Measurements from ENCODE around the gene SSTR1. TPM values are rescaled to one million over a fixed set of nuclear protein-coding genes. Genes with fewer than 3 reads are reported as not detected.

SSTR1 gene
- total and polyA plus RNA-seq, 9 donors, result under 0.01 to 0.94 (median 0.28) TPM

GRCh38 chr14:38202444-38203191, 5.1 kb upstream of the SSTR1 start:
- no peak overlapping the region for H3K27ac ChIP-seq (ENCODE audit: low read length)
- WGBS (ENCODE audit: insufficient coverage), result no CpG with 5 or more reads among the region's 5 CpGs
- peaks cover 4% of the 10 kb centered on the region for H3K27me3 ChIP-seq (ENCODE audit: control insufficient read depth, insufficient read depth, low read length)
- H3K36me3 ChIP-seq (ENCODE audit: control insufficient read depth, insufficient read depth, low read length), result no peaks in the 10 kb centered on the region
- no peaks in the 10 kb centered on the region for H3K9me3 ChIP-seq (replicated peaks; ENCODE audit: control insufficient read depth, low read depth, low read length)
- no peaks in the 10 kb centered on the region for H3K4me1 ChIP-seq (ENCODE audit: control insufficient read depth, insufficient read depth, low read length)
- no peak overlapping the region for H3K4me3 ChIP-seq (ENCODE audit: low read length)
- no peak for DNase-seq

DNA sequence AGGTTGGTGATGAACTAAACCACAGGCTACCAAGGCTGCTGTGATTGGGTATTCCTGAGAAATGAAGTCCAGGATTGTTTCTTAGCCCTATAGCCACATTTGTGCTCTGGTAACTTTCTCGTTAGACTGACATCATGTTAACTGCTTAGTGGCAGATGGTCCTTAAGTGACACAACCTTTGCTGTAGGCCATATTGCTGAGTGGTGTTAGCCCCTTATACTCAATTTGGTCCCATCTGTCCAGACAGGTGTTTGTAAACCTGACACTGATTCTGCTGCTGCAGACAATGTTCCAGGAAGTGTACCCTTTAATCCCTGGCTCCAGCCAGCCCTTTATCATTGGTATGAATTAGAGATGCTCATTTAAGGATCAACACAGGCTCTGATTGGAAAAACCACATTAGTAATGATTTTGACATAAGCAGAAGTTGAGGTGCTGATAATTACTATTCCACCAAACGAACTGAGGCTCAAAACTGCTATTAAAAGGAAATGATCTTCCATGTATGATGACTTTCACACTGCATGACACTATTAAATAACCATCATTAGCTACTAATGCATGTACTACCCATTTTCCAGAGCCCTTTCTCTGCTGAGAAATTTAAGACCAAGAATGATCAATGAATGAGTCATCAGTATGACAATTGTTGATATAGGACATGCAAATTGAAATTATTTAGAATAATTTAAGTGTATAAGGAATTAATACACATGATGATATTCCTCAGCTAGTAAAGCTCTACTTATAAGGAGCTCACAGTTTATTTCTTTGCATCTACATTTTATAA, 3.6 kb upstream of the SSTR1 start:
- Histone ChIP-seq H3K4me3 (ENCODE audit: low read length) (no peak overlapping the region), H3K36me3 (ENCODE audit: control insufficient read depth, insufficient read depth, low read length) (no peaks in the 10 kb centered on the region), H3K27me3 (ENCODE audit: control insufficient read depth, insufficient read depth, low read length) (peaks cover 19% of the 10 kb centered on the region), H3K27ac (ENCODE audit: low read length) (no peak overlapping the region), H3K9me3 (replicated peaks; ENCODE audit: control insufficient read depth, low read depth, low read length) (no peaks in the 10 kb centered on the region), H3K4me1 (ENCODE audit: control insufficient read depth, insufficient read depth, low read length) (peaks cover 13% of the 10 kb centered on the region)
- WGBS (ENCODE audit: insufficient coverage), result 33% methylated on average over 1 of the region's 2 CpGs
- no peak for DNase-seq

- no peak overlapping the region for H3K27ac ChIP-seq (ENCODE audit: low read length)
- no peaks in the 10 kb centered on the region for H3K36me3 ChIP-seq (ENCODE audit: control insufficient read depth, insufficient read depth, low read length)
- H3K4me3 ChIP-seq (ENCODE audit: low read length), result no peak overlapping the region
- no peak for DNase-seq
- H3K27me3 ChIP-seq (ENCODE audit: control insufficient read depth, insufficient read depth, low read length), result peaks cover 25% of the 10 kb centered on the region
- H3K4me1 ChIP-seq (ENCODE audit: control insufficient read depth, insufficient read depth, low read length), result peaks cover 19% of the 10 kb centered on the region
- no peaks in the 10 kb centered on the region for H3K9me3 ChIP-seq (replicated peaks; ENCODE audit: control insufficient read depth, low read depth, low read length)
Observed at GRCh38 chr14:38204719-38205115, 3.0 kb upstream of the SSTR1 start.

DNA sequence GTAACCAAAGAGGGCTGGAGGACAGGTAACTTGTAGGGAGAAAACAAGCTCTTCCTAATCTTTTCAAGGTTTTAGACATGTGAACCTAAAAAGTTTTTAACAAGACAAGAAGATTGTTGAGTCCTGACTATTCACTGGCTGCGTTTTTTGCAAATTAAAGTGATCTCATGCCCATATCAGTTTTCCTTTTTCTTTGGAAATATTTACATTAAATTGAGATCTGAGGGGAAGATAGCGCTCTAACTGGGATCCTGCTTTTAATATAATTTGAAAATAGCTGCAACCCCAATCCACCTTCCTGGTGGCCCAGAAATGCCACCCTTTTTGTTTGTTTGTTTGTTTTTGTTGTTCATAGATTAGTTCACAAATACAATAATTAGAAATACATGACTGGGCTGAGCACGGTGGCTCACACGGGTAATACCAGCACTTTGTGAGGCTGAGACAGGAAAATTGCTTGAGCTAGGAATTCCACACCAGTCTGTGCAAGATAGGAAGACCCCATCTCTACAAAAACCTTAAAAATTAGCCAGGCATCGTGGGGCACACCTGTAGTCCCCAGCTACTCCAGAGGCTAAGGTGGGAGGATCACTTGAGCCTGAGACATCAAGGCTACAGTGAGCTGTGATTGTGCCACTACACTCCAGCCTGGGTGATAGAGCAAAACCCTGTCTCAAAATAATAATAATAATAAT, 2.4 kb upstream of the SSTR1 start:
- DNase-seq, result no peak
- Histone ChIP-seq H3K4me1 (ENCODE audit: control insufficient read depth, insufficient read depth, low read length) (peaks cover 24% of the 10 kb centered on the region), H3K27ac (ENCODE audit: low read length) (no peak overlapping the region), H3K36me3 (ENCODE audit: control insufficient read depth, insufficient read depth, low read length) (no peaks in the 10 kb centered on the region), H3K9me3 (replicated peaks; ENCODE audit: control insufficient read depth, low read depth, low read length) (no peaks in the 10 kb centered on the region), H3K4me3 (ENCODE audit: low read length) (no peak overlapping the region), H3K27me3 (ENCODE audit: control insufficient read depth, insufficient read depth, low read length) (peaks cover 31% of the 10 kb centered on the region)
- whole genome bisulfite sequencing (ENCODE audit: insufficient coverage), result no CpG with 5 or more reads among the region's 5 CpGs

- DNase-seq, result no peak
- Histone ChIP-seq H3K9me3 (replicated peaks; ENCODE audit: control insufficient read depth, low read depth, low read length) (no peaks in the 10 kb centered on the region), H3K4me3 (ENCODE audit: low read length) (no peak overlapping the region), H3K27ac (ENCODE audit: low read length) (no peak overlapping the region), H3K36me3 (ENCODE audit: control insufficient read depth, insufficient read depth, low read length) (no peaks in the 10 kb centered on the region), H3K27me3 (ENCODE audit: control insufficient read depth, insufficient read depth, low read length) (peaks cover 39% of the 10 kb centered on the region), H3K4me1 (ENCODE audit: control insufficient read depth, insufficient read depth, low read length) (peaks cover 27% of the 10 kb centered on the region)
- WGBS (ENCODE audit: insufficient coverage), result 100% methylated on average over 1 of the region's 5 CpGs
Observed at GRCh38 chr14:38205949-38206665, 1.6 kb upstream of the SSTR1 start.

DNA sequence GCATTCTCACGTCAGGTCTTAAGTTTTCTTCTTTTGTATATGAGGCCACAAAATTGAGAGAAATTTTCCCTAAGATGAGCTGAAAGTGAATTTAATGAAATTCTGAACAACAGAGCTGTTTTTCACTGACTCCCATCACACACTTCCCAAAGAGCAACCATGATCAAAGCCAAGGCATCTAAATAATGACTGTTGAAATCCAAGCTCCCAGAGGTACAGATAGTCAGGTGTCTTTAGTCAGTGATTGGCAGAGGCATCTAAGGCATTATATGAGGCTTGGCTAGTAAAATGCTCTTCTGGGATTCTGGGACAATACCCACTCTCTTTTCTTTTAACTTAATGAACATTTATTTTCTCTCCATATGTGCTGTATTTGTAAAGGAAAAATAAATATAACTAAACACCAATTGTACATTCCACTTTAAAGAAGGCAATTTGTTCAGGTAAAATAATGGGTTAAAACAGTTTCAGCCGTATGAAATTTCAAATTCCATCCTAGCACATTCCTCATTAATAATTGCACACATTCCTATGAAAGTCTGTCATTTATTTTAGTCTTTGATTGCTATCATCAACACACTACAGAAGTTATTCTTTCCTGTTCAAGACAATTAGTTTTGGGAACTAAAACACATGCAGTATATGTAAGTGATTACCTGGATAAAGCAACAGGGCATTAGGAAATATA, 871 bp upstream of the SSTR1 start:
- Histone ChIP-seq H3K27me3 (ENCODE audit: control insufficient read depth, insufficient read depth, low read length) (peaks cover 46% of the 10 kb centered on the region), H3K9me3 (replicated peaks; ENCODE audit: control insufficient read depth, low read depth, low read length) (no peaks in the 10 kb centered on the region), H3K4me3 (ENCODE audit: low read length) (no peak overlapping the region), H3K4me1 (ENCODE audit: control insufficient read depth, insufficient read depth, low read length) (peaks cover 31% of the 10 kb centered on the region), H3K27ac (ENCODE audit: low read length) (no peak overlapping the region), H3K36me3 (ENCODE audit: control insufficient read depth, insufficient read depth, low read length) (no peaks in the 10 kb centered on the region)
- no peak for DNase-seq
- no CpG with 5 or more reads among the region's 2 CpGs for WGBS (ENCODE audit: insufficient coverage)

- 31% methylated on average over 3 of the region's 5 CpGs for WGBS (ENCODE audit: insufficient coverage)
- H3K36me3 ChIP-seq (ENCODE audit: control insufficient read depth, insufficient read depth, low read length), result no peaks in the 10 kb centered on the region
- peaks cover 31% of the 10 kb centered on the region for H3K4me1 ChIP-seq (ENCODE audit: control insufficient read depth, insufficient read depth, low read length)
- peaks cover 51% of the 10 kb centered on the region for H3K27me3 ChIP-seq (ENCODE audit: control insufficient read depth, insufficient read depth, low read length)
- no peak for DNase-seq
- H3K4me3 ChIP-seq (ENCODE audit: low read length), result no peak overlapping the region
- H3K27ac ChIP-seq (ENCODE audit: low read length), result no peak overlapping the region
- H3K9me3 ChIP-seq (replicated peaks; ENCODE audit: control insufficient read depth, low read depth, low read length), result no peaks in the 10 kb centered on the region
Observed at GRCh38 chr14:38207377-38207735, 348 bp upstream of the SSTR1 start.

DNA sequence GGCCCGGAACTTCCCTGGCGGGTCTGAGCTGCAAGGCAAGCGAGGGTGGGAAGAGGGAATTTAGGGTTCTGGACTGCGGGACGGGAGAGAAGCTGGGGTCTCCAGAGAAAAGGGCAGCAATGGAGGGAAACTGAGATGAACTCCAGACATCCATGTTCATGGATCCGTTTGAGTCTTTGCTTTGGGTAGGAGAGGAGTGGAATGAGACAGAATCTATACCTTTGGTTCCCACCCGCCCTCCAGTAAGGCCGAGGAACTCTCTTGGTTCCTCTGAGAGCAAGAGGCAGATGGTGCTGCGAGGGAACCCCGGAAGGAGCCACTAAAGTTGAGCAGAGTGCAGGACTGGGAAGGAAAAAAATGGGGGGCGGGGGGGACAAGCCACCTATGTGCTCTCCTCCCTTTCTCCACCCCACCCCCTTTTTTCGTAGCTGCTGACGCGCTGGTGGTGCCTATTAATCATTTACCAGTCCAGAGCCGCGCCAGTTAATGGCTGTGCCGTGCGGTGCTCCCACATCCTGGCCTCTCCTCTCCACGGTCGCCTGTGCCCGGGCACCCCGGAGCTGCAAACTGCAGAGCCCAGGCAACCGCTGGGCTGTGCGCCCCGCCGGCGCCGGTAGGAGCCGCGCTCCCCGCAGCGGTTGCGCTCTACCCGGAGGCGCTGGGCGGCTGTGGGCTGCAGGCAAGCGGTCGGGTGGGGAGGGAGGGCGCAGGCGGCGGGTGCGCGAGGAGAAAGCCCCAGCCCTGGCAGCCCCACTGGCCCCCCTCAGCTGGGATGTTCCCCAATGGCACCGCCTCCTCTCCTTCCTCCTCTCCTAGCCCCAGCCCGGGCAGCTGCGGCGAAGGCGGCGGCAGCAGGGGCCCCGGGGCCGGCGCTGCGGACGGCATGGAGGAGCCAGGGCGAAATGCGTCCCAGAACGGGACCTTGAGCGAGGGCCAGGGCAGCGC, 1.2 kb downstream of the SSTR1 start:
- H3K27me3 ChIP-seq (ENCODE audit: control insufficient read depth, insufficient read depth, low read length), result peaks cover 52% of the 10 kb centered on the region
- no peaks in the 10 kb centered on the region for H3K36me3 ChIP-seq (ENCODE audit: control insufficient read depth, insufficient read depth, low read length)
- WGBS (ENCODE audit: insufficient coverage), result under 1% methylated on average over 41 of the region's 59 CpGs
- H3K4me1 ChIP-seq (ENCODE audit: control insufficient read depth, insufficient read depth, low read length), result peaks cover 31% of the 10 kb centered on the region
- H3K9me3 ChIP-seq (replicated peaks; ENCODE audit: control insufficient read depth, low read depth, low read length), result no peaks in the 10 kb centered on the region
- DNase-seq, result no peak
- no peak overlapping the region for H3K27ac ChIP-seq (ENCODE audit: low read length)
- H3K4me3 ChIP-seq (ENCODE audit: low read length), result no peak overlapping the region

All from muscle of leg (tissue), 11 donors.